ENCODE data around the gene RPS6KA5.

DNA sequence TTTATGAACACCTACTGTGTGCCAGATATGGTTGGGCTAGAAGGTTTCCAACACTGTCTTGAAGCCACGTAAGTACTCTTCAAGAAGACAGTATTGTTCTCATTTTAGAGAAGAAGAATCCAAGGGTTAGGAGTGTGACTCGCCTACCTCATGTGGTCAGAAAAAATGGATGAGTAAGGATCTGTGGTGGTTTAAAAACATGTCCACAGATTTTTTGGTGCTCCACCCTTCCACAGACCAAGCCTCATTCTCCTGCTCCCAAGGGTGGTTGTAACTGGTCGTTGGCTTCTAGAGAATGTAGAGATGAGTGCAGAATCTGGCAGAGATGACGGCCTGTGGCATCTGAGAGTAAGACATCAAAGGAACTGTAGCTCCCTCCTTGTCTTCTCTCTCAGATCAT, 213.9 kb downstream of the RPS6KA5 start:
- TF ChIP-seq, protein P1, sequence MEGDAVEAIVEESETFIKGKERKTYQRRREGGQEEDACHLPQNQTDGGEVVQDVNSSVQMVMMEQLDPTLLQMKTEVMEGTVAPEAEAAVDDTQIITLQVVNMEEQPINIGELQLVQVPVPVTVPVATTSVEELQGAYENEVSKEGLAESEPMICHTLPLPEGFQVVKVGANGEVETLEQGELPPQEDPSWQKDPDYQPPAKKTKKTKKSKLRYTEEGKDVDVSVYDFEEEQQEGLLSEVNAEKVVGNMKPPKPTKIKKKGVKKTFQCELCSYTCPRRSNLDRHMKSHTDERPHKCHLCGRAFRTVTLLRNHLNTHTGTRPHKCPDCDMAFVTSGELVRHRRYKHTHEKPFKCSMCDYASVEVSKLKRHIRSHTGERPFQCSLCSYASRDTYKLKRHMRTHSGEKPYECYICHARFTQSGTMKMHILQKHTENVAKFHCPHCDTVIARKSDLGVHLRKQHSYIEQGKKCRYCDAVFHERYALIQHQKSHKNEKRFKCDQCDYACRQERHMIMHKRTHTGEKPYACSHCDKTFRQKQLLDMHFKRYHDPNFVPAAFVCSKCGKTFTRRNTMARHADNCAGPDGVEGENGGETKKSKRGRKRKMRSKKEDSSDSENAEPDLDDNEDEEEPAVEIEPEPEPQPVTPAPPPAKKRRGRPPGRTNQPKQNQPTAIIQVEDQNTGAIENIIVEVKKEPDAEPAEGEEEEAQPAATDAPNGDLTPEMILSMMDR (IDR thresholded peaks at IDR 0.05): no peak
- no peak for TF ChIP-seq POLR2A (IDR thresholded peaks at IDR 0.05)
